ENCODE measurements around the gene LRBA.

LRBA gene

DNA sequence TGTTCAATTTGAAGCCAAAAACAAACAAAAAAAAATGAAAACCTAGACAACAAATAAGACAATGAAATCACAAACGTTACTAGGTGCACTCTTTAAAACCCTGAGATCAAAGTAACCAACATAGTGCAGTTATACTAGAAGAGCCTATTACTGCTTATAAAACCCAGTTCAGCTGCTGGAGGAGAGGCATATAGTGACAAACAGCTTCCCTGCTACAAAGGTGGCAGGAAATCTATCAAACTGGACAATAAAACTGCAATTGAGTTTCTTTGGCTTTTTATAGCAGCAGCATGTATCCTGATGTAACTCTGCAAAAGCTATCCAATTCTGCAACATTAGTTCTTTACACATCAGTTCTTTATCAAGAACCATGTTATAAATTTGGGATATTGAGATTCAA lies 155.6 kb downstream of the LRBA start:
- DNase-seq, result no peak

DNA sequence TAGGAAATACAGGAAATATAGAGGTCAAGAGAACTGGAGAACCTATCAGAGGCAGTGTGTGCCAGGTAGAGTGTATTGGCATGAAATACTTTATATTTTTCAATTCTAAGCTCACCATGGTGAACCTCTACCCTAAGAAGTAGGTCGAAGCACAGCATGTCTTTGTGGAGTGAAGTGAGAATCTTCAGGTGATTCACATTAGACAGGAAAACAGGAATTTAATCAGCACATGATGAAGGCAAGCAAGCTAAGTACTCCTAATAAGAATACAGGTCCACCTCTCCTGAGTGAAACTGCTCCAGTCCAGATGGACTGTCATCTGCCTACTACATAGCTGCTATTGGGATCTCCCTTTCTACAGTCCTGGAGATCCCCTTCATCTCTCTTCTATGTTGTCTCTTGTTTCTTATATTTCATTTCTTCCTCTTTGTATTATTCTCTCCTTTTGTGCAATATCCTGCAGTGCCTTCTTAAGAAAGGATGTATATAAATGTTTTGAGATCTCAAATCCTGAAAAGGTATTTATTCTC lies 159.0 kb downstream of the LRBA start:
- no peak for DNase-seq

DNA sequence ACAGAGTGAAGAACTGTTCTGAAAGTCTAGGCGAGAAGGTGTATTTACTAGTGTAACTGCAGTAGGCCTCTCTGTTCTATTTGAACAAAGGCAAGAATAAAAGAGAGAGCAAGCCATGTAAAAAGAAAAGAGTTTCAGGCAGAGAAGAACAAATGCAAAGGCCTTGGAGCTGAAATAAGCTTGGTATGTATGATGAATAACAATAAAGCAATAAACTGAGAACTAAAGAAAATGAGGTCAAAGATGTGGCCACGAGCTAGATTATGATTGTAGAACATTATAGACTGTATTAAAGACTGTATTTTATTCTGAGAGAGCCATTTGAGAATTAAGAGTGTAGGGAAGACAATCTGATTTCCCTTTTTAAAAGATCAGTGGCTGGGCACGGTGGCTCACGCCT lies 160.5 kb downstream of the LRBA start:
- no peak for DNase-seq

DNA sequence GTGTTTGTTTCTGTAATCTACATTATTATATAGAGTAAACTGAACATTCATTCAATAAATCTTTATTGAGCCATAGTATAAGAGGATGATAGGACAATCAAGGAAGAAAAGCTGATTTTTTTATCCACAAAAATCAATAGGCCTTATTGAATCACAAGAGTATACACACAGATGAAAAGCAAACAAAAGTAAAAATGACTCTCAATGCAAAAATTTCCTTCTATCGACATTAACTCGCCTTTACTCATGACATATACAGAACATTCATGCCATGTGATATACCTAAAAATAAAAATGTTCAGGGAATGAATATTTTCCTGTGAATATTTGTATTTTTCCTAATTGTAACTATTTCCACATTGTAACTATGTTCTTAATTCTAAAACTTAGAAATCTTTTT lies 161.2 kb downstream of the LRBA start:
- no peak for DNase-seq

DNA sequence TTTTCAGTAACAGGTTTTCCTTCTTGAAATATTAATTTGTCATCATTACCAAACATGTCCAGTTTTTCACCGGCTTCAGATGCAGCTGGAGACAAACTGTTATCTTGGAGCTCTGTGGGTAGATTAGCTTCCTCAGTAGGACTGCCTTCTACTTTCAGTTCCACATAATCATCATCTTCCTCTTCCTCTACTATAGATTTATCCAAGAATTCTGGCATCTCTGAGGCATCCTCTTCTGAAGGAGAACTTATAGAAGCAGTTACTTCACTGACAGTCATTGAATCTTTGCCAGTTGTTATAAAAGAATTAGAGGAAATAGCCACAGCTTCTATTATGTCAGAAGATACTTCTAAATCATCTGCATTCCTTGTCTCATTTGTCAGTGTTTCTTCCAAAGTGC lies 162.9 kb downstream of the LRBA start:
- no peak for DNase-seq

DNA sequence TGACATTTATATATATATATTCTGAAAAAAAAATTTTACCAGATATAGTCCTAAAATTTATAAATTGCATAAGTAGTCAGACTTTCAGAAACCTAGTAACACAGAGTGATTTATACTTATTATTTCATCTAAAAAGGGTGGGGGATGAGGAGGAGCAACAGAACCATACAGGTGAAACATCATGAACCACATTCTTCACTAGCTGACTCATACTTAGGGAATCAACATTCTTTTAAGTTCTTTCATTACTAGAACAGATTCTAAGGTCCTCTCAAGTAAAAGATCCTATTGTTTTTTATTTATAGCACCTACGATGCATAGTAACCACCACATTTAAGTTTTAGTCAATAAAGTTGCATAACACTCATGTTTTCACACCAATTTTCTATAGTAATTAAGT lies 166.1 kb downstream of the LRBA start:
- no peak for DNase-seq

DNA sequence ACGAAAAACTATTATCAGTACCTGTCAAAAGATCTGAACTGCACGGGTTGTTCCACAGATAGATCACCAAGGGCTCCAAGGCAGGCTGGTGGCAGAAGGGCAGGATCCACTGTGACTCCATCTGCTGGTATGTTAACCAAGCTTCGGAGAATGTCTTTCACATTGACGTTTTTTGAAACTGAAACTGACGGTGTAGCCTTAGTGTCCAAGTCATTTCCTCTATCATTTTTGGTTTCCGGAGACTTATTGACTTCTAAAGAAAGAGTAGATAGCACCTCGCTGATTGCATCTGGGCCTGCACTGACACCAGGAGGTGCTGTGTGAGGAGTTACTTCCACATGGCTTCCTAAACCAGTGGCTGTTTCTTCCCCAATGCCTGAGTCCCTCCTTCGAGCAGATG lies 186.9 kb downstream of the LRBA start:
- no peak for DNase-seq

DNA sequence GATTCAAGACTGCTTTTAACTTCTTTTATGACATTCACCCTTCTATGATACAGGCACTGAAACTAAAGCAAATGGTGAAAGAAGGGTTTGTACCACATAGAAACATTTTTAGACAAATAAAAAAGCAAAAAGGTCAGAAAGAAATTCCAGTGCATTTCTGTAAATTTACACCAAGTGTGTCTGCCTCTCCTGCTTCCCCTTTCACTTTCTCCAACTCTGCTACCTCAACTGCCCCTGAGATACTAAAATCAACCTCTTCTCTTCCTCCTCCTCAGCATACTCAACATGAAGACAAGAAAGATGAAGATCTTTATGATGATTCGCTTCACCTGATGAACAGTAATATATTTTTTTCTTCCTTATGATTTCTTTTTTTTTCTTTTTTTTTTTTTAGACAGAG lies 187.9 kb downstream of the LRBA start:
- no peak for DNase-seq

DNA sequence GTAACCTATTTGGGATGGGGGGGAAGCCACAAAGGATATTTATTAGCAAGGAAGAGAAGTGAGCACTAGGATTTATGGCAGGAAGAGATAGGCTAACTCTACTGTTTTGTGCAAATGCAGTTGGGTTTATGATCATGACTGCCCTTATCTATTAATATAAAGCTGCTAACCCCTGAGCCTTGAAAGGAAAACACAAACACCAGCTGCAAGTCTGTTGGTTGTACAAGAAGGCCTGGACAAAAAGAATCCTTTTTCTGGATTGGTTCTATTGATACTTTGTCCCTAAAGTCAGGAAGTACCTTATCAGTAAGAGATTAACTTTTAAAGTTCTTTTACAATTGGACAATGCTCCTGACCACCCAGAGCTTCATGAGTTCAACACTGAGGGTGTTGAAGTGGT lies 188.8 kb downstream of the LRBA start:
- DNase-seq, result no peak

DNA sequence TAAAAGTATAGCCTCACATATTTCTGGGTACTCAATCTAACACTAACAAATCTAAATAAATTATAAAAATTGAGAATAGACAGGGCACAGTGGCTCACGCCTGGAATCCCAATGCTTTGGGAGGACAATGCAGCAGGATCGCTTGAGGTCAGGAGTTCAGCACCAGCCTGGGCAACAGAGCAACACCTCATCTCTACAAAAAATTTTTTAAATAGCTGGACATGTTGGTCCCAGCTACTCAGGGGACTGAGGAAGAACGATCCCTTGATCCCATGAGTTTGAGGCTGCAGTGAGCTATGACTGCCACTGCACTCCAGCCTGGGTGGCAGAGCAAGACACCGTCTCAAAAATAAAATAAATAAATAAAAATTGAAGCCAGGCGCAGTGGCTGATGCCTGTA lies 192.7 kb downstream of the LRBA start:
- DNase-seq, result no peak

DNA sequence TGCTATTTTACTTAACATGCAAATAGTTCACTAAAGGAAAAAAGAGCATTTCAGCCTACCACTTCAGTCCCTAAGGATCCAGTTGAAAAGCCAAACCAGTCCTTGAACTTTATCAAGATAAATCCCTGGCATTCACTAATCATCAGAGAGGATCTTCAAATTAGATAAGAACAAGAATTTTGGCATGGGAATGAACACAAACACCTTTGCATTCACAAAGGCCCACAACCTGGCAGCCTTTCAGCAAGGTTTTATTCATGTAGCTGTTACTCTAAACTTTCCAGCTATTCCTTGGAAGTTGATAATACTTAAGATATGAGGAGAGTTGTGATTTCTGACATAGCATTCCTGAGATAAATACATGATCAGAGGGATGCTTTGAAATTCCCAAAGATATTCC lies 193.4 kb downstream of the LRBA start:
- DNase-seq, result no peak

DNA sequence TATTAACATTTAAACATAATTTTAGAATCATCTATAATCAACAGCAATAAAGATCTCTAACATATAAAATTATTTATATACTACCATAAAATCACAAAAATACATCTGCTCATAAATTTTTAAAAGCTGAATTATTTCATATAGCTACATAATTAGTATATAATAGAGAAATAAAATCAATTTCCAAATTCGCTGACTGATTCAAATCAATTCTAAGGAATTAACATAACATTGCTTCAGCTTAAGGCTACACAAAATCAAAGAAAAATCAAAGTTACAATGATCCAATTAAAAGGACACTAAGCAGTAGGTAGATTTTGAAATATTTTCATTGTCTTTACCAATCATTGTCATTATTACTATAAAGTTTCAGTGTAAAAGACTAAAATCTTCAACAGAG lies 194.7 kb downstream of the LRBA start:
- no peak for DNase-seq

DNA sequence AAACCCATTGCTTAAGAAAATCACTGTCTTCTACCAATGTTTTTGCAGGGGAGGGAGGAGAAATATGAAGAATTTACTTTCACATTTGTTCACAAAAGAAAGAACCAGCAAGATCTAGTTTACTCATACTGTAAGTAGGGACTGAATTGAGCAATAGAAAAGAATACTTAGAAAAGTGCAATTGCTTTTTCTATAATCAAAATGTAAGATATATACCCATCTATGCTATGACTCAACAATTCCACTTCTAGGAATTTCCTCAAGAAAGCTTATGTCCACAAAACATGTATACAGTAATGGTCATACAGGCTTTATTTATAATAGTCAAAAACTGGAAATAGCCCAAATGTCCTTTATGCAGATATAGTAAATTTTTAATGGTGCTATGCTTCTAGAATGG lies 196.4 kb downstream of the LRBA start:
- no peak for DNase-seq

DNA sequence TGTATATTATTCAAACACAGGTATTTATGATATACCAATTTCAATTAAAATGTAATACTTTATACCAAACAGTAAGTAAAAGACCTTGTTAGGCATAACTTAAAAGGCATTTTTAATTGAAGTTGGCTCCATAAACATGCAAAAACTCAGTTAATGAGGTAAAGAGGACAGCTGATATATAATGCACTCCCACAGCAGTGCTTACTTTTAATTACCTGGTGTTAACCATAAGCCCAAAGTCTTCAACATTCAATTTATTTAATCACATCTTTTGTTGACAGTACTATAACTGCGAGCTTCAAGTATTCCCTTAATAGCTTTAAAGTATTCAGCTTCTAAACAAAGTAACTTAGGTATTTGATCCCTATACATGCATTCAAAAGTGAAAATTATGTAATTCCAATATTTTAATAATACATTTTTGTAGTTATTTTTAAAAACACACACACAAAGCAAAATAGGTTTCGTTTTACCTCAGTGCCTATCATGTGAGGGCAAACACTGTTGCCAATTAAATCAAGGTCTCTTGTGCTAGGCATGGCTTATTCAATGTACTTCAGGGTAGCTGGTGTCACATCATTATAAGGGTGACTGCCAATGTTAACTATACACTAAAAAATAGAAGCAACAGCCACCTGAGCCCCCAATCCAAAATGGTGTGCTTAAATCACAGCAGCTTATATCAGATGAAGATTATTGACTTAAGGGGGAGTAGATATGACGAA lies 197.1 kb downstream of the LRBA start:
- DNase-seq, result no peak

DNA sequence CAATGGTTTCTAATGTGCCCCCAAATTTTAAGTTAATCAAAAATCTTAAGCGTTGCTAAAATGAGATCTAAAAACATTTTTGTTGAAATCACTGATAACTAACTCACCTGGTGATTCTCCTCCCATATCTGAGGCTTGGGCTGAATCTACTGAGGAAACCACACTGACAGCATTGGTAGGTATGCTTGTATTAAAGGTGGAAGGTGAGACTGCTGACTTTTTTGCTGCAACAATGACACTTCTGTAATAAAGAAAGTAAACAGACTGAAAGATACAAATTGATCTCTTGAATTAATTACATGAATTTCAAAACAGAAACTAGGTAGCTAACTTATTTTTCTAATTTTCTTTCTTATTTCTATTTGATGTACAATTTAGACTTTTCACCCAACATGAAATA lies 198.1 kb downstream of the LRBA start:
- DNase-seq, result no peak

DNA sequence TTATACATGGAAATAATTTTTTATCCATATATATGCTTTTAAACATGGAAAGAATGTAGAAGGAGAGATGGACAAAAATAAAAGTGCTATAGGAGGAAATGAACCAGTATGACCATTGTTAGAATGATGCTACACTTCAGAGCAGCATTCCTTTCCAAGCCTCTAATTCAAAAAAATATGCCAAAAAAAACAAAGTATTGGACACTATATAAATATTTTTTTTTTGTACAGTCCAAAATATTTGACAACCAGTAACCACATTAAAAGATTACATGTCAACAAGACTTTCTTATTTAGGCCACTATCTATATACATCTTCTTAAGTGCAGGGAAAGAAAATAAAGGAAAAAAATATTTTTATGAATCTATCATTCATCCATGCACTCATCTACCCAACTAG lies 198.6 kb downstream of the LRBA start:
- DNase-seq, result no peak

DNA sequence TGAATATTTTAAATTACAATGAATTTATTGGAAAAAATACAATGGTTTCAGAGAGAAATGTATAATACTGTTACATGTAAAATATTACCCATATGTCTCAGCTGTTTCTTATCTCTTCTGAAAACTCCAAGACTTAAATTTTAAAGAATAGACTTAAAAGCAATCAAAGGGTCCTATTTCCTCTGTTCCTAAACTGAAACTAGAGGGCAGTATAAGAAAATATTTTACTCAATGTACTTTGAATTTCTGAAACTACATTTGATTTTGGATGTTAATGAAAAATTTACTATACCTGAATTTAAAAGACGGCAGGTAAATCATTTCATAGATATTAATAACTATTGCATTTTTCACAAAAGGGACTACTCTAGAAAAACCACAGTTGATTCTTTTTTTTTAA lies 200.2 kb downstream of the LRBA start:
- no peak for DNase-seq

DNA sequence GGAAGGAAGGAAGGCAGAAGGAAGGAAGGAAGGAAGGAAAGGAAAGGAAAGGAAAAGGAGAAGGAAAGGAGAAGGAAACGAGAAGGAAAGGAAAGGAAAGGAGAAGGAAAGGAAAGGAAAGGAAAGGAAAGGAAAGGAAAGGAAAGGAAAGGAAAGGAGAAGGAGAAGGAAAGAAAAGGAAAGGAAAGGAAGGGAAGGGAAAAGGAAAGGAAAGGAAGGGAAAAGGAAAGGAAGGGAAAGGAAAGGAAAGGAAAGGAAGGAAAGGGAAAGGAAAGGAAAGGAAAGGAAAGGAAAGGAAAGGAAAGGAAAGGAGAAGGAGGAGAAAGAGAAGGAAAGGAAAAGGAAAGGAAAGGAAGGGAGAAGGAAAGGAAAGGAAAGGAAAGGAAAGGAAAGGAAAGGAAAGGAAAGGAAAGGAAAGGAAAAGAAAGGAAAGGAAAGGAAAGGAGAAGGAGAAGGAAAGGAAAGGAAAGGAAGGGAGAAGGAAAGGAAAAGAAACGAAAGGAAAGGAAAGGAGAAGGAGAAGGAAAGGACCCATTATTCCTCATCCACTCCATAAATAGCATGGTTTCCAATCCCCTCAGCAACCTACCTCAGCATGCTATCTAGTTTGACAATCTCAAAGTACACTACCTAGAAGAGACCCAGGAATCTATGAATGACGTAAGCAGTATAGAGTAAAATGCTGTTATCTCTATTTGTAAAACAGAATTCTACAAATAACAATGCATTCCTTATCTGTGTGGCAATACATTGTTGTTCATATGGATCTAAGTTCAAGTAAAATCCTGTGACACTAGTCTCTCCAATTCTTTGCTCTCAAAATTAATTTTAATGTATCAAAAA lies 209.7 kb downstream of the LRBA start:
- no peak for DNase-seq

DNA sequence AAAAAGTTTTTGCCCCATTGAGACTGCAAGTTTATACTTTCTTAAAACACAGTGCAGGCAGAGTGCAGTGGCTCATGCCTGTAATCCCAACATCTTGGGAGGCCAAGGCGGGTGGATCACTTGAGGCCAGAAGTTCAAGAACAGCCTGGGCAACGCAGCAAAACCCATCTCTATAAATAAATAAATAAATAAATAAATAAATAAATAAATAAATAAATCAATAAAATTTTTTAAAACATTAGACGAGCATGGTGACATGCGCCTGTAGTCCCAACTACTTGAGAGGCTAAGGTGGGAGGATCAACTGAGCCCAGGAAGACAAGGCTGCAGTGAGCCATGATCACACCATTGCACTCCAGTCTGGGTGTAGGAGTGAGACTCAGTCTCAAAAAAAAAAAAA lies 213.3 kb downstream of the LRBA start:
- no peak for DNase-seq

DNA sequence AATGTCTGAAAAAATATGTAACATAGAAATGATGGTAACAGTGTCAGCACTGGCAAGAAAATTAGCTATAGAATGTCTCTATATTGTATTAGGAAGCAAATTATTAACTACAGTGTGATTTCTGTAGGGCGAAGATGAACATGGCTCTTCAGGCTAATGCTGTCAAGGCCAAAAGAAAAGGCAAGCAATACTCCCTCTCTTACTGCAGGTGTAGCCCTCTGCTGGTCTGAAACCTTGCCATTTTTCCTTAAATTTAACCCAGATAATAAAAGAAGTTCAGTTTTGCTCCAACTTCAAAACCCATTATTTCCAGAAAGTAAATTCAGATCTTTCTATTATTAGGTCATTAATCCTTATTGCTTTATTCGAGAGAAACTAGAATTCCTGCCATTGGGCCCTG lies 215.9 kb downstream of the LRBA start:
- DNase-seq, result no peak

DNA sequence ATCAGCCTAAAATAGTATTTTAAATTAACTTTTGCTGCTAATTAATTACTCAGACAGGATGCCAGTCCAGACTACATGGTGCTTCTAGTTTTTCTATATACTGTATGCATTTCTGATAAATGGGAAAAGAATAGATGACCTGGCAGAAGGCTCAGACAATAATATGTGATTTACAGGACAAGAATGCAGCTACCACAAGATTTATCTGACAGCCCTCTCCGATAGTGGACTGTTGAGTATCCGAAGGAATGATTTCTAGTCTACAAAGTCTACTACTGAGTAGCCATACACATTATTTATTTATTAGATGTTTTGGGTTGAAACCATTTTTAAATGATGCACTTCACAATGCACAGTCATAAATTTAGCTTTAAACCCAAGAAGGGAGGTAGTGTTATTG lies 220.4 kb downstream of the LRBA start:
- DNase-seq, result no peak

DNA sequence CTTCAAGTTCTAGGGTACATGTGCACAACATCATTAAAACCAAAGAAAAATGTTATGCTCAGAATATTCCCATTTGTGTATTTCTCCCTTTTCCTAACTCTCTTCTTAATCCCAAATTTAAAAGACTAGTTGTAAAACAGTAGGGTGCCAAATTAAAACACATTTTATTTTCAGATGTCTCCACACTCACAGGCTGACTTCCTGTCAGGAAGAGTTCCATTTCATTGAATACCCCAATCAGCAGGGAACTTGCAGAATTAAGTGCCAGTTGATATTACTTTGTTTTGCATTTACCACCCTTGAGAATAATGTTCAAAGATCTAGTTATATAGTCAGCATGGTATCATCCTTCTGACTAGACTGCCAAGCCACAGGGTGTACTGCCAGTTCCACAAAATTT lies 225.2 kb downstream of the LRBA start:
- DNase-seq, result no peak

DNA sequence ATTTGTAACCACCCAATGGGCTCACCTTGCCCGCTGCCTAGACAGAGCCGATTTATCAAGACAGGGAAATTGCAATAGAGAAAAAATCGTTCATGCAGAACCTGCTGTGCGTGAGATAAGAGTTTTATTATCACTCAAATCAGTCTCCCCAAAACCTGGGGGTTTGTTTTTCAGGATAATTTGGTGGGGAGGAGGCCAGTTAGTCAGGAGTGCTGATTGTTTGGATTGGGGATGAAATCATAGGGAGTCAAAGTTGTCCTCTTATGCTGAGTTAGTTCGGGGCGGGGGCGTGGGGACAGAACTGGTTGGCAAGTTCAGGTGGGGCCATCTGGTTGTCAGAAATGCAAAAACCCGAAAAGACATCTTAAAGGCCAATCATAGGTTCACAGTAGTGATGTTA lies 230.1 kb downstream of the LRBA start:
- DNase-seq, result no peak

DNA sequence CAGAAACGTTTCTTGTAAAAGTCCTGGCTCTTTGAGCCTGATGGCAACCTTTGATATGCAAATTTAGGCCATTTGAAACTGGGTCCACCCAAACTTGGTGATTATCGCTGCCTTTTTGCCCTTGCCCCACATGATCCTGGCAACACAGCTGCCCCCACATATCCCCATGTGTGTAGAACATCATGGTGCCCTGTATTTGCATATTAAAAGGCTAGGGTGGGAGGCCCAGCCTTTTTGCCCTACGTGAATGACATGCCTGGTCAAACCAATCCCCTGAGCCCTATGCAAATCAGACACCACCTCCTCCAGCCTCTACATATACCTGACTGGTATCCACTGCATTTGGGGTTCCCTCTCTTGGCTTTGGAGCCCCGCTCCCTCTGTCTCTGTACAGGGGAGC lies 230.8 kb downstream of the LRBA start:
- DNase-seq, result no peak

DNA sequence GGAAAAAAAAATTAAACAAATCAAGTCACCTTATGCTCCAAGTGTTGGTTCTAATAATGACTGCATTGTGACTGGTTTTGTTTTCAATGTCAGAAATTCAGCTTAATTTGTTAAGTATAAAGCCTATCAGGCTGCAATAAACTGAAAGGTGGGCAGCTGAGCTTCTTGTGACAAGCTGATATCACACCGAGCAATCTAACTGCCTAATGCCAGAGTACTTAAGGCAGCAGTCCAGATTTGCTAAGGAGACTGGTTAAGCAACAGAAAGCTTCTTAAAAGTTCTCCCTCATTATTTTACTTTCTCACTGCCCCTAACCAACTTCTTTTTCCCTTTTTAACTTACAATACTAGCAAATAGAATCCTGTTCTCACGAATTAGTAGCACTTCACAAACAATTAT lies 232.2 kb downstream of the LRBA start:
- peak; percentile 16 for DNase-seq

Measured in eye (tissue), 1 donor.